ENCODE results near the gene NANOS2. TPM values are rescaled to one million over a fixed set of nuclear protein-coding genes. Genes with fewer than 3 reads are reported as not detected.
A peak's percentile ranks its signal among the peaks of the same experiment; 100 is the strongest.

NANOS2 gene
- total and polyA plus RNA-seq, 9 of the 15 experiments (the other 6 are each of a cell fraction or from before 2014, with no cell fraction given): not detected

GRCh38 chr19:45885556-45886426, 28.8 kb downstream of the NANOS2 start, which contains the start of gene IRF2BP1 (continued):
- TF ChIP-seq ZNF395 (CRISPR knock-in tag; IDR thresholded peaks at IDR 0.05) (peak; percentile 44; the same call in 1 of the 2 replicates), MGA (IDR thresholded peaks at IDR 0.05) (peak; percentile 86), EZH2 (IDR thresholded peaks at IDR 0.05; ENCODE audit: borderline replicate concordance, low read depth, low read length) (no peak), MECOM (CRISPR knock-in tag; IDR thresholded peaks at IDR 0.05) (no peak), CEBPB (tag; IDR thresholded peaks at IDR 0.05) (peak; percentile 91), PCBP1 (IDR thresholded peaks at IDR 0.05; ENCODE audit: low read depth, low read length, poor library complexity, severe bottlenecking) (no peak), ZNF175 (CRISPR knock-in tag; IDR thresholded peaks at IDR 0.05; ENCODE audit: low read depth) (no peak), TAF9B (IDR thresholded peaks at IDR 0.05; ENCODE audit: partially characterized antibody) (no peak), FOXK1 (CRISPR knock-in tag; IDR thresholded peaks at IDR 0.05; ENCODE audit: borderline replicate concordance) (no peak), ZNF282 (CRISPR knock-in tag; IDR thresholded peaks at IDR 0.05) (peak; percentile 25; the same call in 1 of the 2 replicates), ZFX (CRISPR knock-in tag; IDR thresholded peaks at IDR 0.05) (peak; percentile 83), NBN (IDR thresholded peaks at IDR 0.05; ENCODE audit: low read depth) (0 out of 2 replicates have a peak, but pooled peaks have one; percentile 14), IRF9 (tag; IDR thresholded peaks at IDR 0.05) (no peak)

Measured in K562 (cell line).